HG02610 (cell line): Measurements from ENCODE around the gene CDYL2.

Experiments used
- ATAC-seq: cut with Tn5 transposase; IDR thresholded peaks from one replicate; pipeline ENCODE4 v1.9.1; 2021; ENCODE audit warnings: mild to moderate bottlenecking, moderate library complexity; ENCODE audit not compliant: unreplicated experiment

The CDYL2 gene

GRCh38 chr16:80637621-80638020 is 166.8 kb downstream of the CDYL2 start:
- ATAC-seq = no peak

GRCh38 chr16:80631581-80631980 is 172.8 kb downstream of the CDYL2 start:
- no peak for ATAC-seq

GRCh38 chr16:80628254-80628653 is 176.1 kb downstream of the CDYL2 start:
- ATAC-seq = no peak

- ATAC-seq = peak; percentile 91
These were observed 177.3 kb downstream of the CDYL2 start for GRCh38 chr16:80627108-80627507.

- ATAC-seq = no peak
These were observed 181.0 kb downstream of the CDYL2 start for GRCh38 chr16:80623376-80623775.

- no peak for ATAC-seq
These were observed 182.4 kb downstream of the CDYL2 start for GRCh38 chr16:80622007-80622406.

GRCh38 chr16:80620736-80621605 is 183.4 kb downstream of the CDYL2 start:
- ATAC-seq = no peak

GRCh38 chr16:80619824-80620223 is 184.6 kb downstream of the CDYL2 start:
- ATAC-seq = no peak

GRCh38 chr16:80618862-80619648 is 185.3 kb downstream of the CDYL2 start:
- no peak for ATAC-seq

- no peak for ATAC-seq
These were observed 188.0 kb downstream of the CDYL2 start for GRCh38 chr16:80616362-80616761.

- no peak for ATAC-seq
These were observed 188.7 kb downstream of the CDYL2 start for GRCh38 chr16:80615735-80616134.

GRCh38 chr16:80614908-80615671 is 189.3 kb downstream of the CDYL2 start:
- no peak for ATAC-seq

GRCh38 chr16:80612461-80613017 is 191.9 kb downstream of the CDYL2 start:
- ATAC-seq = no peak

- ATAC-seq = no peak
These were observed 192.5 kb downstream of the CDYL2 start for GRCh38 chr16:80611930-80612327.

GRCh38 chr16:80611171-80611929 is 193.0 kb downstream of the CDYL2 start:
- ATAC-seq = no peak

- ATAC-seq = no peak
These were observed 193.8 kb downstream of the CDYL2 start for GRCh38 chr16:80610481-80611156.

- ATAC-seq = no peak
These were observed 195.5 kb downstream of the CDYL2 start for GRCh38 chr16:80608946-80609345.

GRCh38 chr16:80607204-80607603 is 197.2 kb downstream of the CDYL2 start:
- no peak for ATAC-seq

- ATAC-seq = no peak
These were observed 198.1 kb downstream of the CDYL2 start for GRCh38 chr16:80606221-80606766.
